ENCODE data around the gene MPPE1.
"Not testable (repeated sequence)": the region's sequence is repeated elsewhere in the genome, so short reads cannot be mapped to it uniquely, and the experiment has no call there.

The MPPE1 gene

GRCh38 chr18:11919522-11919921 lies 11.4 kb upstream of the MPPE1 start:
- H3K9ac ChIP-seq (ENCODE audit: low read length in 2 of 2); H3K9me3 ChIP-seq (ENCODE audit: control insufficient read depth in 2 of 2, low read length in 2 of 2); H3K27me3 ChIP-seq (ENCODE audit: control insufficient read depth in 1 of 2, insufficient read depth in 2 of 2, low read length in 2 of 2); H3K36me3 ChIP-seq (ENCODE audit: control insufficient read depth in 2 of 2, insufficient read depth in 2 of 2, low read length in 2 of 2); H3K4me1 ChIP-seq (ENCODE audit: control insufficient read depth, insufficient read depth, low read length); H3K4me3 ChIP-seq (ENCODE audit: low read length in 2 of 2); H3K27ac ChIP-seq (ENCODE audit: low read length): not testable (repeated sequence)

- not testable (repeated sequence) for H3K9ac ChIP-seq (ENCODE audit: low read length in 2 of 2); H3K27me3 ChIP-seq (ENCODE audit: control insufficient read depth in 1 of 2, insufficient read depth in 2 of 2, low read length in 2 of 2)
These were observed 8.8 kb upstream of the MPPE1 start for GRCh38 chr18:11916880-11917279.

GRCh38 chr18:11909591-11910026 lies 1.5 kb upstream of the MPPE1 start:
- H3K27me3 ChIP-seq (ENCODE audit: control insufficient read depth in 1 of 2, insufficient read depth in 2 of 2, low read length in 2 of 2), result no peaks in the 10 kb centered on the region
- peaks cover 9% of the 10 kb centered on the region for H3K4me1 ChIP-seq (ENCODE audit: control insufficient read depth, insufficient read depth, low read length)
- no peaks in the 10 kb centered on the region for H3K9me3 ChIP-seq (ENCODE audit: control insufficient read depth in 2 of 2, low read length in 2 of 2)
- H3K4me3 ChIP-seq (ENCODE audit: low read length in 2 of 2), result peak overlapping the region in 1 of 2 donors; percentile 91
- H3K36me3 ChIP-seq (ENCODE audit: control insufficient read depth in 2 of 2, insufficient read depth in 2 of 2, low read length in 2 of 2), result no peaks in the 10 kb centered on the region
- peak overlapping the region; percentile 98 for H3K27ac ChIP-seq (ENCODE audit: low read length)
- peak overlapping the region; percentile 97 to 99 for H3K9ac ChIP-seq (ENCODE audit: low read length in 2 of 2)

More at GRCh38 chr18:11916880-11917279, 8.8 kb upstream of the MPPE1 start:
- not testable (repeated sequence) for H3K9me3 ChIP-seq (ENCODE audit: control insufficient read depth in 2 of 2, low read length in 2 of 2); H3K4me3 ChIP-seq (ENCODE audit: low read length in 2 of 2); H3K36me3 ChIP-seq (ENCODE audit: control insufficient read depth in 2 of 2, insufficient read depth in 2 of 2, low read length in 2 of 2); H3K4me1 ChIP-seq (ENCODE audit: control insufficient read depth, insufficient read depth, low read length); H3K27ac ChIP-seq (ENCODE audit: low read length)

- Histone ChIP-seq H3K27ac (ENCODE audit: low read length) (peak overlapping the region; percentile 98), H3K27me3 (ENCODE audit: control insufficient read depth in 1 of 2, insufficient read depth in 2 of 2, low read length in 2 of 2) (no peaks in the 10 kb centered on the region), H3K9ac (ENCODE audit: low read length in 2 of 2) (peak overlapping the region; percentile 97 to 99), H3K4me3 (ENCODE audit: low read length in 2 of 2) (peak overlapping the region; percentile 91 to 97), H3K36me3 (ENCODE audit: control insufficient read depth in 2 of 2, insufficient read depth in 2 of 2, low read length in 2 of 2) (no peaks in the 10 kb centered on the region), H3K9me3 (ENCODE audit: control insufficient read depth in 2 of 2, low read length in 2 of 2) (no peaks in the 10 kb centered on the region), H3K4me1 (ENCODE audit: control insufficient read depth, insufficient read depth, low read length) (peaks cover 9% of the 10 kb centered on the region)
These were observed 941 bp upstream of the MPPE1 start for GRCh38 chr18:11909061-11909455.

- Histone ChIP-seq H3K9me3 (ENCODE audit: control insufficient read depth in 2 of 2, low read length in 2 of 2) (no peaks in the 10 kb centered on the region), H3K27ac (ENCODE audit: low read length) (no peak overlapping the region), H3K4me3 (ENCODE audit: low read length in 2 of 2) (peak overlapping the region; percentile 91 to 97), H3K9ac (ENCODE audit: low read length in 2 of 2) (peak overlapping the region; percentile 21 to 99), H3K36me3 (ENCODE audit: control insufficient read depth in 2 of 2, insufficient read depth in 2 of 2, low read length in 2 of 2) (peaks cover 8 to 12% of the 10 kb centered on the region in 2 donors), H3K4me1 (ENCODE audit: control insufficient read depth, insufficient read depth, low read length) (peaks cover 9% of the 10 kb centered on the region), H3K27me3 (ENCODE audit: control insufficient read depth in 1 of 2, insufficient read depth in 2 of 2, low read length in 2 of 2) (no peaks in the 10 kb centered on the region)
These were observed 917 bp downstream of the MPPE1 start for GRCh38 chr18:11906926-11907874.

GRCh38 chr18:11906176-11906575 lies 1.9 kb downstream of the MPPE1 start:
- no peak overlapping the region for H3K4me3 ChIP-seq (ENCODE audit: low read length in 2 of 2)
- H3K27me3 ChIP-seq (ENCODE audit: control insufficient read depth in 1 of 2, insufficient read depth in 2 of 2, low read length in 2 of 2), result no peaks in the 10 kb centered on the region
- H3K36me3 ChIP-seq (ENCODE audit: control insufficient read depth in 2 of 2, insufficient read depth in 2 of 2, low read length in 2 of 2), result peaks cover 9 to 17% of the 10 kb centered on the region in 2 donors
- no peaks in the 10 kb centered on the region for H3K9me3 ChIP-seq (ENCODE audit: control insufficient read depth in 2 of 2, low read length in 2 of 2)
- no peak overlapping the region for H3K9ac ChIP-seq (ENCODE audit: low read length in 2 of 2)
- H3K4me1 ChIP-seq (ENCODE audit: control insufficient read depth, insufficient read depth, low read length), result peaks cover 9% of the 10 kb centered on the region
- H3K27ac ChIP-seq (ENCODE audit: low read length), result no peak overlapping the region

- Histone ChIP-seq H3K36me3 (ENCODE audit: control insufficient read depth in 2 of 2, insufficient read depth in 2 of 2, low read length in 2 of 2) (peaks cover 9 to 17% of the 10 kb centered on the region in 2 donors), H3K27ac (ENCODE audit: low read length) (no peak overlapping the region), H3K27me3 (ENCODE audit: control insufficient read depth in 1 of 2, insufficient read depth in 2 of 2, low read length in 2 of 2) (no peaks in the 10 kb centered on the region), H3K4me1 (ENCODE audit: control insufficient read depth, insufficient read depth, low read length) (peaks cover 9% of the 10 kb centered on the region), H3K9me3 (ENCODE audit: control insufficient read depth in 2 of 2, low read length in 2 of 2) (no peaks in the 10 kb centered on the region), H3K4me3 (ENCODE audit: low read length in 2 of 2) (no peak overlapping the region), H3K9ac (ENCODE audit: low read length in 2 of 2) (no peak overlapping the region)
These were observed 2.5 kb downstream of the MPPE1 start for GRCh38 chr18:11905613-11906012.

- Histone ChIP-seq H3K27ac (ENCODE audit: low read length) (no peak overlapping the region), H3K9ac (ENCODE audit: low read length in 2 of 2) (no peak overlapping the region), H3K4me3 (ENCODE audit: low read length in 2 of 2) (no peak overlapping the region), H3K36me3 (ENCODE audit: control insufficient read depth in 2 of 2, insufficient read depth in 2 of 2, low read length in 2 of 2) (peaks cover 9 to 17% of the 10 kb centered on the region in 2 donors), H3K9me3 (ENCODE audit: control insufficient read depth in 2 of 2, low read length in 2 of 2) (no peaks in the 10 kb centered on the region), H3K27me3 (ENCODE audit: control insufficient read depth in 1 of 2, insufficient read depth in 2 of 2, low read length in 2 of 2) (no peaks in the 10 kb centered on the region), H3K4me1 (ENCODE audit: control insufficient read depth, insufficient read depth, low read length) (peaks cover 5% of the 10 kb centered on the region)
These were observed 5.4 kb downstream of the MPPE1 start for GRCh38 chr18:11902522-11903292.

GRCh38 chr18:11901826-11902438 lies 6.2 kb downstream of the MPPE1 start:
- H3K36me3 ChIP-seq (ENCODE audit: control insufficient read depth in 2 of 2, insufficient read depth in 2 of 2, low read length in 2 of 2), result peaks cover 9 to 17% of the 10 kb centered on the region in 2 donors
- no peak overlapping the region for H3K27ac ChIP-seq (ENCODE audit: low read length)
- no peaks in the 10 kb centered on the region for H3K4me1 ChIP-seq (ENCODE audit: control insufficient read depth, insufficient read depth, low read length)
- H3K4me3 ChIP-seq (ENCODE audit: low read length in 2 of 2), result no peak overlapping the region
- no peaks in the 10 kb centered on the region for H3K9me3 ChIP-seq (ENCODE audit: control insufficient read depth in 2 of 2, low read length in 2 of 2)
- H3K9ac ChIP-seq (ENCODE audit: low read length in 2 of 2), result no peak overlapping the region
- no peaks in the 10 kb centered on the region for H3K27me3 ChIP-seq (ENCODE audit: control insufficient read depth in 1 of 2, insufficient read depth in 2 of 2, low read length in 2 of 2)

- Histone ChIP-seq H3K9ac (ENCODE audit: low read length in 2 of 2) (no peak overlapping the region), H3K27me3 (ENCODE audit: control insufficient read depth in 1 of 2, insufficient read depth in 2 of 2, low read length in 2 of 2) (no peaks in the 10 kb centered on the region), H3K27ac (ENCODE audit: low read length) (no peak overlapping the region), H3K4me3 (ENCODE audit: low read length in 2 of 2) (no peak overlapping the region), H3K4me1 (ENCODE audit: control insufficient read depth, insufficient read depth, low read length) (no peaks in the 10 kb centered on the region), H3K36me3 (ENCODE audit: control insufficient read depth in 2 of 2, insufficient read depth in 2 of 2, low read length in 2 of 2) (peaks cover 15 to 26% of the 10 kb centered on the region in 2 donors), H3K9me3 (ENCODE audit: control insufficient read depth in 2 of 2, low read length in 2 of 2) (no peaks in the 10 kb centered on the region)
These were observed 9.1 kb downstream of the MPPE1 start for GRCh38 chr18:11899063-11899462.

All from stomach smooth muscle (tissue), 2 donors.